ENCODE results near the gene DNPEP. TPM values are rescaled to one million over a fixed set of nuclear protein-coding genes. Genes with fewer than 3 reads are reported as not detected.

Gene DNPEP
- polyA plus RNA-seq, 1 experiment: 134 TPM

GRCh38 chr2:219332542-219332941 lies 55.2 kb downstream of the DNPEP start, which contains the start of gene RESP18:
TSS of gene RESP18 (minus strand) at chr2:219332744.
- POLR2A ChIA-PET: no interaction called here
- no peak for DNase-seq (ENCODE audit: low read depth)
- H3K27me3 ChIP-seq (ENCODE audit: control insufficient read depth, insufficient read depth, low read length): peaks cover 25% of the 10 kb centered on the region

GRCh38 chr2:219331560-219332213 lies 56.0 kb downstream of the DNPEP start:
- TF ChIP-seq CTCF (IDR thresholded peaks at IDR 0.05; ENCODE audit: insufficient read depth, low read depth, low read length): no peak
- Histone ChIP-seq H3K27me3 (ENCODE audit: control insufficient read depth, insufficient read depth, low read length) (peaks cover 27% of the 10 kb centered on the region), H3K4me3 (ENCODE audit: low read depth, low read length) (no peak overlapping the region), H3K36me3 (ENCODE audit: control insufficient read depth, insufficient read depth, low read length) (no peaks in the 10 kb centered on the region)
- ChIA-PET CTCF (interaction anchor here (0.7 to 1.6 kb wide), 3 partner anchors 20 to 198 kb away, joined by 3 to 6 read pairs (median 4); no protein-coding TSS in a partner anchor), POLR2A (no interaction called here)
- DNase-seq (ENCODE audit: low read depth): no peak

More at GRCh38 chr2:219332542-219332941, 55.2 kb downstream of the DNPEP start, which contains the start of gene RESP18:
- no peaks in the 10 kb centered on the region for H3K36me3 ChIP-seq (ENCODE audit: control insufficient read depth, insufficient read depth, low read length)
- no peak for TF ChIP-seq CTCF (IDR thresholded peaks at IDR 0.05; ENCODE audit: insufficient read depth, low read depth, low read length)
- H3K4me3 ChIP-seq (ENCODE audit: low read depth, low read length): no peak within 1 kb of the TSS
- CTCF ChIA-PET: no interaction called here

GRCh38 chr2:219327719-219328118 lies 60.0 kb downstream of the DNPEP start:
- ChIA-PET CTCF (interaction anchor here (0.9 to 1.4 kb wide), 3 partner anchors 18 to 168 kb away, joined by 3 to 4 read pairs (median 3); partner anchors contain the start of gene NHEJ1), POLR2A (no interaction called here)
- H3K27me3 ChIP-seq (ENCODE audit: control insufficient read depth, insufficient read depth, low read length): peaks cover 23% of the 10 kb centered on the region
- no peak for TF ChIP-seq CTCF (IDR thresholded peaks at IDR 0.05; ENCODE audit: insufficient read depth, low read depth, low read length)
- no peaks in the 10 kb centered on the region for H3K36me3 ChIP-seq (ENCODE audit: control insufficient read depth, insufficient read depth, low read length)
- H3K4me3 ChIP-seq (ENCODE audit: low read depth, low read length): no peak overlapping the region
- DNase-seq (ENCODE audit: low read depth): no peak

GRCh38 chr2:219325657-219326315 lies 61.9 kb downstream of the DNPEP start:
- TF ChIP-seq CTCF (IDR thresholded peaks at IDR 0.05; ENCODE audit: insufficient read depth, low read depth, low read length): no peak
- H3K36me3 ChIP-seq (ENCODE audit: control insufficient read depth, insufficient read depth, low read length): no peaks in the 10 kb centered on the region
- ChIA-PET CTCF (no interaction called here), POLR2A (no interaction called here)
- H3K4me3 ChIP-seq (ENCODE audit: low read depth, low read length): no peak overlapping the region
- peaks cover 16% of the 10 kb centered on the region for H3K27me3 ChIP-seq (ENCODE audit: control insufficient read depth, insufficient read depth, low read length)
- DNase-seq (ENCODE audit: low read depth): no peak

- H3K4me3 ChIP-seq (ENCODE audit: low read depth, low read length): no peak overlapping the region
- CTCF ChIA-PET: interaction anchor here (0.7 kb wide), 1 partner anchor 23 kb away, joined by 4 read pairs; no protein-coding TSS in a partner anchor
- POLR2A ChIA-PET: no interaction called here
- H3K36me3 ChIP-seq (ENCODE audit: control insufficient read depth, insufficient read depth, low read length): no peaks in the 10 kb centered on the region
- H3K27me3 ChIP-seq (ENCODE audit: control insufficient read depth, insufficient read depth, low read length): peaks cover 14% of the 10 kb centered on the region
- TF ChIP-seq CTCF (IDR thresholded peaks at IDR 0.05; ENCODE audit: insufficient read depth, low read depth, low read length): no peak
- no peak for DNase-seq (ENCODE audit: low read depth)
These were observed 62.6 kb downstream of the DNPEP start for GRCh38 chr2:219325136-219325535.
